Osteocyte (in vitro differentiated cells): ENCODE data around the gene CYP26A1. TPM values are rescaled to one million over a fixed set of nuclear protein-coding genes. Genes with fewer than 3 reads are reported as not detected.

Source experiments
- DNase-seq: peaks from one replicate; pipeline ENCODE4 v3.0.0; 2021; ENCODE audit warnings: mixed read lengths; ENCODE audit not compliant: unreplicated experiment; ENCODE audit errors: extremely low spot score
- H3K27ac Mint-ChIP-seq: one replicate; pipeline ENCODE4 v1.8.0; 2021; ENCODE audit warnings: mild to moderate bottlenecking, mixed read lengths; ENCODE audit not compliant: unreplicated experiment
- H3K27me3 Mint-ChIP-seq: one replicate; pipeline ENCODE4 v1.8.0; 2021; ENCODE audit warnings: mixed read lengths; ENCODE audit not compliant: unreplicated experiment
- H3K36me3 Mint-ChIP-seq: one replicate; pipeline ENCODE4 v1.8.0; 2021; ENCODE audit warnings: mixed read lengths; ENCODE audit not compliant: unreplicated experiment
- H3K4me1 Mint-ChIP-seq: one replicate; pipeline ENCODE4 v1.8.0; 2021; ENCODE audit warnings: mixed read lengths; ENCODE audit not compliant: unreplicated experiment
- H3K4me3 Mint-ChIP-seq: one replicate; pipeline ENCODE4 v1.8.0; 2021; ENCODE audit warnings: mild to moderate bottlenecking, moderate library complexity, mixed read lengths; ENCODE audit not compliant: unreplicated experiment
- H3K9me3 Mint-ChIP-seq: one replicate; pipeline ENCODE4 v1.8.0; 2021; ENCODE audit warnings: mixed read lengths; ENCODE audit not compliant: unreplicated experiment
- CTCF ChIP-seq: fragments of 200-600 bp; sonication (generic); IDR thresholded peaks from 2 replicates; pipeline ENCODE4 v1.5.0; 2021; ENCODE audit warnings: antibody characterized with exemption, mild to moderate bottlenecking, moderate library complexity
- total RNA-seq: library from RNA; stranded (reverse); gene quantifications from 2 replicates; pipeline ENCODE4 v1.2.1, GENCODE V29; 2021

CYP26A1 gene
- total RNA-seq, 1 donor from 2014 or later, result not detected

- H3K27me3 Mint-ChIP-seq, result peaks cover 12% of the 10 kb centered on the region
- H3K9me3 Mint-ChIP-seq, result no peaks in the 10 kb centered on the region
- no peaks in the 10 kb centered on the region for H3K36me3 Mint-ChIP-seq
- peak overlapping the region; percentile 36 for H3K4me3 Mint-ChIP-seq
- H3K4me1 Mint-ChIP-seq, result peaks cover 21% of the 10 kb centered on the region
- peak overlapping the region; percentile 8 for H3K27ac Mint-ChIP-seq
- peak; percentile 90 for TF ChIP-seq CTCF
- peak; percentile 87 for DNase-seq
Measured at GRCh38 chr10:93080350-93081046, 6.8 kb downstream of the CYP26A1 start.

GRCh38 chr10:93081318-93081717 is 7.6 kb downstream of the CYP26A1 start:
- Mint-ChIP-seq H3K4me1 (peaks cover 21% of the 10 kb centered on the region), H3K27ac (no peak overlapping the region), H3K9me3 (no peaks in the 10 kb centered on the region), H3K4me3 (no peak overlapping the region), H3K27me3 (peaks cover 7% of the 10 kb centered on the region), H3K36me3 (no peaks in the 10 kb centered on the region)
- TF ChIP-seq CTCF, result no peak
- DNase-seq, result peak; percentile 38

GRCh38 chr10:93081834-93082233 is 8.1 kb downstream of the CYP26A1 start:
- Mint-ChIP-seq H3K27ac (no peak overlapping the region), H3K27me3 (peaks cover 3% of the 10 kb centered on the region), H3K9me3 (no peaks in the 10 kb centered on the region)

GRCh38 chr10:93083743-93084539 is 10.2 kb downstream of the CYP26A1 start:
- Mint-ChIP-seq H3K9me3 (no peaks in the 10 kb centered on the region), H3K27ac (no peak overlapping the region), H3K4me1 (peaks cover 17% of the 10 kb centered on the region), H3K4me3 (no peak overlapping the region), H3K27me3 (no peaks in the 10 kb centered on the region), H3K36me3 (no peaks in the 10 kb centered on the region)
- peak; percentile 19 for DNase-seq
- TF ChIP-seq CTCF, result no peak

More at GRCh38 chr10:93081834-93082233, 8.1 kb downstream of the CYP26A1 start:
- Mint-ChIP-seq H3K4me3 (no peak overlapping the region), H3K4me1 (peaks cover 18% of the 10 kb centered on the region), H3K36me3 (no peaks in the 10 kb centered on the region)
- DNase-seq, result peak; percentile 66
- TF ChIP-seq CTCF, result no peak

GRCh38 chr10:93085272-93085859 is 11.7 kb downstream of the CYP26A1 start:
- no peaks in the 10 kb centered on the region for H3K27me3 Mint-ChIP-seq
- no peak overlapping the region for H3K4me3 Mint-ChIP-seq
- H3K4me1 Mint-ChIP-seq, result peaks cover 14% of the 10 kb centered on the region
- no peaks in the 10 kb centered on the region for H3K36me3 Mint-ChIP-seq
- peak; percentile 8 for DNase-seq
- TF ChIP-seq CTCF, result no peak
- H3K27ac Mint-ChIP-seq, result no peak overlapping the region
- no peaks in the 10 kb centered on the region for H3K9me3 Mint-ChIP-seq
